Activated CD4-positive, alpha-beta T cell treated with anti-CD3 and anti-CD28 coated beads for 36 hours (primary cell): Measurements from ENCODE around the gene LTB. TPM values are rescaled to one million over a fixed set of nuclear protein-coding genes. Genes with fewer than 3 reads are reported as not detected.
A peak's percentile ranks its signal among the peaks of the same experiment; 100 is the strongest.

Source experiments
- ATAC-seq: fragments of 200-7000 bp; cut with Tn5 transposase; one replicate; pipeline ENCODE4 v1.10.0; 2021; ENCODE audit warnings: mild to moderate bottlenecking, moderate library complexity
- CTCF ChIA-PET: fragments of 350-600 bp; sonication (Branson Sonifier 250); formaldehyde crosslinking; loops from one replicate; lab custom pipeline; 2021; ENCODE audit warnings: antibody characterized with exemption; lab: Charles Lee
- POLR2A ChIA-PET: fragments of 350-600 bp; sonication (Branson Sonifier 250); formaldehyde crosslinking; loops from one replicate; lab custom pipeline; 2021; ENCODE audit warnings: antibody characterized with exemption, inconsistent platforms; lab: Charles Lee
- DNase-seq: peaks from one replicate; pipeline ENCODE4 v3.0.0-alpha.2; 2020
- H3K27ac Mint-ChIP-seq: one replicate; pipeline ENCODE4 v1.8.0; 2021; ENCODE audit warnings: mixed read lengths
- H3K27me3 Mint-ChIP-seq: one replicate; pipeline ENCODE4 v1.8.0; 2021; ENCODE audit warnings: mixed read lengths
- H3K36me3 Mint-ChIP-seq: one replicate; pipeline ENCODE4 v1.8.0; 2021; ENCODE audit warnings: low read depth, mixed read lengths
- H3K4me1 Mint-ChIP-seq: one replicate; pipeline ENCODE4 v1.8.0; 2021; ENCODE audit warnings: mixed read lengths
- H3K4me3 Mint-ChIP-seq: one replicate; pipeline ENCODE4 v1.8.0; 2021; ENCODE audit warnings: mild to moderate bottlenecking, moderate library complexity, mixed read lengths
- H3K9me3 Mint-ChIP-seq: one replicate; pipeline ENCODE4 v1.8.0; 2021; ENCODE audit warnings: low read depth, mixed read lengths
- intact Hi-C, 2 experiments: fragments of 100-400 bp; cut with DNase I in 1 of 2; cut with micrococcal nuclease in 1 of 2; formaldehyde crosslinking; loops; one replicate each; pipeline versions ENCODE4 v1.14.2 to v1.15.1; 2022 to 2024; cut with DNase I, micrococcal nuclease
- total RNA-seq, 2 experiments: library from RNA; stranded (reverse); gene quantifications; one replicate each; pipeline ENCODE4 v1.2.3, GENCODE V29; 2021

LTB gene
- total RNA-seq, 2 experiments from 2014 or later: 44.9 to 73.3 TPM

- peak; percentile 52 for ATAC-seq
- DNase-seq: peak; percentile 74
- POLR2A ChIA-PET: interaction anchor here (1.8 to 2.5 kb wide), 2 partner anchors 9 to 10 kb away, joined by 6 to 12 read pairs; partner anchors contain the start of gene TNF
Observed at GRCh38 chr6:31585491-31585890, 3.3 kb upstream of the LTB start.

DNA sequence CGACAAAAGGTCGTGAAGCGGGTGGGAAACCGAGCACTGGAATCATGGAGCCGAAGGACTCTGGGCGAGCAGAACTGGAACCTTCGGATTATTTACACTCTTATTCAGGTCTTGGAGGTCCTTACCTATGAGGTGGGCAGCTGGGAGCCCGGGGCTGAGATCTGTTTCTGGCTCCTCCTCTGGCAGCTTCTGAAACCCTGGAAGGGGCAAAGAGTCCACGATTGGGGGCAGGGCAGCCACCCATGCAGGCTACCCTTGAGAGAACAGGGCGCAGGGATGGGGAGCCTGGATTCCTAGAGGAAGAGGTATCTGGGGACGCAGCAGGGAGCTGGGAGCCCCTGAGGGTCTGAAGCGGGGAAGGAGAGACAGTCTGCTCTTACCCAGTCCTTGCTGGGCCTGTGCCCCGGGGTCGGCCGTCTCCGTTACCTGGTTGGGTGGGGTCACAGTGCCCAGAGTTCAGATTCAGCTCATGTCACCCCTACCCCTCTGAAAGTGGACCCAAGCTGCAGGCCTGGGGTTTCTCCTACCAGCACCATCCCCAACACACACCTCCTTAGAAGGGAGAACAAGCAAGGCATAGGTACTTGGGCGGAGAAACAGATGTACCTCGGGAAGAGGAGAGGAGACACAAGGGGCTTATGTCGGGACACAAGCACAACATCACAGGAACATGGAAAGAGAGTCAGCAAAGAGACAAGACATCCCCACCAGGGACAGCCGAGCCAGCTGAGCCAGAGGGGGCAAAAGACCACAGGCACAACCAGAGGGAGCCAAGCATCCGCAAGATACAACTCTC, 592 bp downstream of the LTB start:
- peak; percentile 43 for DNase-seq
- peaks cover 63% of the 10 kb centered on the region for H3K4me1 Mint-ChIP-seq

More at GRCh38 chr6:31585491-31585890, 3.3 kb upstream of the LTB start:
- Mint-ChIP-seq H3K27me3 (no peaks in the 10 kb centered on the region), H3K27ac (peak overlapping the region; percentile 83), H3K36me3 (peaks cover 7% of the 10 kb centered on the region), H3K4me1 (peaks cover 62% of the 10 kb centered on the region), H3K9me3 (no peaks in the 10 kb centered on the region), H3K4me3 (peak overlapping the region; percentile 11)
- intact Hi-C loops: no loop called here
- CTCF ChIA-PET: interaction anchor here (0.7 to 28.5 kb wide), 10 partner anchors 5 to 410 kb away, joined by 3 to 873 read pairs (median 5); partner anchors contain the start of genes ATP6V1G2, LST1, LTA and LTB

DNA sequence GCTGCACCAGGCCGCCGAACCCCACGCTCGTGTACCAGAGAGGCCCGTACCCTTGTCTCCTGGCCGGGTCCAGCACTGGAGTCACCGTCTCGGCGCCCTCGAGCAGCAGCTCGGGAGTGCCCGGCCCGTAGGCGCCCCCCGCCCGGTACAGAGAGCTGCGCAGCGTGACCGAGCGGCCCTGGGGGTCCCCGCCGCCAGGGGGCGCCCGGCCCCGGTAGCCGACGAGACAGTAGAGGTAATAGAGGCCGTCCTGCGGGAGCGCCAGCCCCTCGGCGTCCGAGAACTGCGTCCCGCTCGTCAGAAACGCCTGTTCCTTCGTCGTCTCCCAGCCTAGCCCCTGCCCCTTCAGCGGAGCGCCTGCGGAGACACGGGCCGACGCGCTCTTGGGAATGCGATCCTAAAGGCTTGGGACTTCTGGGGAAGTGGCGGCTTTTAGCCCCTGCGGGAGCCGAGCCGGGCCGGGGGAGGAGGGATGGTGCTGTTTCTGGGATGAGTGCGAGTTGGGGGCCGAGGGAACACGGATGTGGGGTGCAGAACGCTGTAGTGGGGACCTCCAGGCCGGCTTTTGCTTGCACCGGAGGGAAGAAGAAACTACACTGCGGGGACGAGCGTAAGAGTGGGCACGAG, 1.3 kb downstream of the LTB start:
- ChIA-PET CTCF (interaction anchor here (0.5 to 28.5 kb wide), 14 partner anchors 4 to 424 kb away, joined by 3 to 873 read pairs (median 6); partner anchors contain the start of genes ATP6V1G2, BAG6, DDX39B and LST1), POLR2A (interaction anchor here (0.6 to 1.7 kb wide), 7 partner anchors 8 to 226 kb away, joined by 3 to 8 read pairs (median 3); partner anchors contain the start of gene LSM2)
- Mint-ChIP-seq H3K9me3 (no peaks in the 10 kb centered on the region), H3K4me1 (peaks cover 56% of the 10 kb centered on the region), H3K4me3 (peak overlapping the region; percentile 97), H3K36me3 (peaks cover 41% of the 10 kb centered on the region), H3K27ac (peak overlapping the region; percentile 97), H3K27me3 (no peaks in the 10 kb centered on the region)
- peak; percentile 67 for ATAC-seq
- peak; percentile 94 for DNase-seq
- intact Hi-C loops: loop anchor here (1.0 to 2.0 kb wide), 4 partner anchors 9 to 34 kb away; partner anchors contain the start of genes NFKBIL1 (in 2 of the 2), ATP6V1G2 (in 1 of the 2) and LTA (in 1 of the 2)

More for the DNA sequence above, 592 bp downstream of the LTB start:
- Mint-ChIP-seq H3K4me3 (peak overlapping the region; percentile 97), H3K36me3 (peaks cover 34% of the 10 kb centered on the region), H3K9me3 (no peaks in the 10 kb centered on the region), H3K27me3 (no peaks in the 10 kb centered on the region), H3K27ac (peak overlapping the region; percentile 97)
- ATAC-seq: no peak
- ChIA-PET POLR2A (interaction anchor here (0.6 to 1.7 kb wide), 8 partner anchors 7 to 225 kb away, joined by 3 to 8 read pairs (median 4); partner anchors contain the start of genes DDX39B and LSM2), CTCF (interaction anchor here (0.5 to 28.5 kb wide), 14 partner anchors 5 to 424 kb away, joined by 3 to 873 read pairs (median 5); partner anchors contain the start of genes ATP6V1G2, BAG6, DDX39B and LST1)
- intact Hi-C loops: loop anchor here (1.0 to 2.0 kb wide), 2 partner anchors 17 to 35 kb away; partner anchors contain the start of genes ATP6V1G2 (in 1 of the 2) and NFKBIL1 (in 1 of the 2)

DNA sequence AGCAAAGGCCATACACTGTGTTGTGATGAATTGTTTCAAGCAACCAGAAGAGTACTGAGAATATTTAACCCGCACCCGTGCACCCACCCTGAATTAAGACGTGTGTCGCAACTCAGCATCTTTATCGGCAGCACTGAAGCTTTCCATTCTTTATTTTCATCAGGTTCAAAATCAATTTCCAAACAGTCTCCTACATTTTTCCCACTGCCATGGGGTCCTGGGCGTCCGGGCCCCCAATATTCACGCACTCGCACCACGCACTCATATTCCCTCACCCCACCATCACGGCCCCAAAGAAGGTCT, 1.8 kb downstream of the LTB start:
- intact Hi-C loops: loop anchor here (1.0 to 2.0 kb wide), 3 partner anchors 8 to 34 kb away; partner anchors contain the start of genes NFKBIL1 (in 2 of the 2), ATP6V1G2 (in 1 of the 2) and LTA (in 1 of the 2)

DNA sequence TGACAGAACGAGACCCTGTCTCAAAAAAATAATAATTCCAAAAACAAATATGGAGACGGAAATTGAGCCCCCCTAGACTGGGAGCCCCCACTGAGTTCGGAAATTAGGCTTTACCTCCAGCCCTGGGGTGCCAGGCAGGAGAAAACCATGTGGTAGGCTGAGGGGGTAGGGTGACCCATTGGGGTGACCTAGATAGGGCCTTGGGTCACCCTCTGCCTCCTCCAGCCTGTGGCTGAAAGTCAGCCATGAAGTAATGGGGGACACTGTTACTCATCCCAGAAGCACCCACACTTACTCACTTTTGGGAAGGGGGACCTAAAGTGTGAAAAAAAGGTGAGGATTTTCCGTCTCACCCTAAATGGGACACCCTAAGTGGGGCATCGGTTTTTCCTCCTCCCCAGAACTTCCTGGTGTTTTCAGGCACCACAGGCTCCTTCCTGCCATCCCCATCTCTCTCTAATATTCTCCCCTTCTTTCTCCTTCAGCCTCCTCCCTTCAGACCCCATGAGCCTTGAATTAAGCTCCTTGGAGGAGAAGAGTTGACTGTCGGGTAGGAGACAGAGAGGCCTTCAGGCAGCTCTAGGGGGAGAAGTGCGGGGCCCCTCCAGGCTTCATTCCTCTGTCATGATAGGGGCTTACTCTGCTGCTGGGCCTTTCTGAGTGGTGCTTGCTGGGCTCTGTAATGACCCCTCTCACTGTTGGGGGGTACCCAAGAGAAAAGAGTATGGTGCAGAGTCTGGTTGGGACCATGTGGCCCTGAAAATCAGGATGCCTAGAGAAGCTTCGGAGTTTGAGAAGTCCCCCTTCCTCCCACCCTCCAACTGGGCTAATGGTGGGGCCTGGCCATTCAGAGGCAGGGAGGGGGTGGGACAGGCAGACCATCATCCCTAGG, 2.4 kb downstream of the LTB start:
- Mint-ChIP-seq H3K27ac (peak overlapping the region; percentile 94), H3K4me1 (peaks cover 53% of the 10 kb centered on the region), H3K36me3 (peaks cover 47% of the 10 kb centered on the region), H3K27me3 (no peaks in the 10 kb centered on the region), H3K9me3 (no peaks in the 10 kb centered on the region), H3K4me3 (peak overlapping the region; percentile 97)
- ChIA-PET CTCF (interaction anchor here (0.7 to 28.5 kb wide), 10 partner anchors 3 to 346 kb away, joined by 3 to 873 read pairs (median 12); partner anchors contain the start of genes ATP6V1G2, BAG6, DDX39B and LST1), POLR2A (interaction anchor here (0.6 to 1.6 kb wide), 5 partner anchors 9 to 64 kb away, joined by 3 to 8 read pairs (median 4); partner anchors contain the start of genes ATP6V1G2 and NFKBIL1)
- intact Hi-C loops: loop anchor here (1.0 to 10.0 kb wide), 7 partner anchors 7 to 1235 kb away; partner anchors contain the start of genes NFKBIL1 (in 2 of the 2), ATP6V1G2 (in 1 of the 2), LTA (in 1 of the 2) and RPP21 (in 1 of the 2)
- DNase-seq: peak; percentile 42
- no peak for ATAC-seq

More for the DNA sequence above, 1.8 kb downstream of the LTB start:
- CTCF ChIA-PET: interaction anchor here (0.7 to 28.5 kb wide), 11 partner anchors 4 to 345 kb away, joined by 3 to 873 read pairs (median 8); partner anchors contain the start of genes ATP6V1G2, BAG6, DDX39B and LST1
- Mint-ChIP-seq H3K4me1 (peaks cover 53% of the 10 kb centered on the region), H3K9me3 (no peaks in the 10 kb centered on the region), H3K4me3 (peak overlapping the region; percentile 97), H3K27me3 (no peaks in the 10 kb centered on the region), H3K36me3 (peaks cover 46% of the 10 kb centered on the region), H3K27ac (peak overlapping the region; percentile 94)
- POLR2A ChIA-PET: interaction anchor here (0.6 to 1.6 kb wide), 6 partner anchors 10 to 89 kb away, joined by 3 to 8 read pairs (median 4); partner anchors contain the start of genes ATP6V1G2 and NFKBIL1
- DNase-seq: no peak
- no peak for ATAC-seq

DNA sequence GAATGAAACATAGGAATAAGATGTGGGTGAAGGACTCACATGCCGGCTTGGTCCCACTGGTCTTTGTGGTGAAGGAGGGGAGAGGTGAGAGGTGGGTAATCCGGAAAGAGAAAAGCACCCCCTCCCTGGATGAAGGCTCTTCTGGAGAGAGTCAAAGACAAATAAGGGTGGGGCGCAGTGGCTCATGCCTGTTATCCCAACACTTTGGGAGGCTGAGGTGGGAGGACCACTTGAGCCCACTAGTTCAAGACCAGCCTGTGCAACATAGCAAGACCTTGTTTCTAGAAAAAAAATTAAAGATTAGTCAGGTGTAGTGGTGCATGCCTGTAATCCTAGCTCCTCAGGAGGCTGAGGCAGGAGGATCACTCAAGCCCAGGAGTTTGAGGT, 3.1 kb downstream of the LTB start:
- ChIA-PET POLR2A (interaction anchor here (1.4 to 1.6 kb wide), 2 partner anchors 8 to 32 kb away, joined by 3 to 8 read pairs; partner anchors contain the start of genes ATP6V1G2 and NFKBIL1), CTCF (interaction anchor here (1.2 to 28.5 kb wide), 5 partner anchors 2 to 86 kb away, joined by 4 to 873 read pairs (median 278); partner anchors contain the start of genes ATP6V1G2, LST1, LTA and LTB)
- Mint-ChIP-seq H3K36me3 (peaks cover 47% of the 10 kb centered on the region), H3K9me3 (no peaks in the 10 kb centered on the region), H3K4me1 (peaks cover 60% of the 10 kb centered on the region), H3K27ac (peak overlapping the region; percentile 94), H3K27me3 (no peaks in the 10 kb centered on the region), H3K4me3 (peak overlapping the region; percentile 97)
- intact Hi-C loops: loop anchor here (1.0 to 10.0 kb wide), 4 partner anchors 11 to 1234 kb away; partner anchors contain the start of gene RPP21 (in 1 of the 2)
- ATAC-seq (no peak), DNase-seq (no peak)

- Mint-ChIP-seq H3K27ac (peak overlapping the region; percentile 52), H3K9me3 (no peaks in the 10 kb centered on the region), H3K4me1 (peaks cover 61% of the 10 kb centered on the region), H3K36me3 (peaks cover 51% of the 10 kb centered on the region), H3K27me3 (no peaks in the 10 kb centered on the region), H3K4me3 (peak overlapping the region; percentile 97)
- ATAC-seq: no peak
- intact Hi-C loops: loop anchor here (1.0 to 10.0 kb wide), 4 partner anchors 10 to 1234 kb away; partner anchors contain the start of gene RPP21 (in 1 of the 2)
- no peak for DNase-seq
- CTCF ChIA-PET: interaction anchor here (0.7 to 28.5 kb wide), 7 partner anchors 2 to 86 kb away, joined by 3 to 873 read pairs (median 5); partner anchors contain the start of genes ATP6V1G2, LST1, LTA and LTB
- POLR2A ChIA-PET: interaction anchor here (0.9 to 4.9 kb wide), 3 partner anchors 10 to 31 kb away, joined by 4 to 43 read pairs (median 8); partner anchors contain the start of genes ATP6V1G2 and NFKBIL1
Observed at GRCh38 chr6:31578184-31579118, 3.8 kb downstream of the LTB start.

GRCh38 chr6:31577579-31577966, 4.7 kb downstream of the LTB start:
- POLR2A ChIA-PET: interaction anchor here (0.9 to 4.9 kb wide), 5 partner anchors 9 to 27 kb away, joined by 3 to 43 read pairs (median 6); partner anchors contain the start of gene LST1
- peak overlapping the region; percentile 98 for H3K27ac Mint-ChIP-seq
- H3K4me3 Mint-ChIP-seq: peak overlapping the region; percentile 97
- intact Hi-C loops: loop anchor here in 1 of 2 experiments (5.0 to 10.0 kb wide), 3 partner anchors 245 to 1233 kb away; partner anchors contain the start of gene RPP21
- DNase-seq: no peak
- no peaks in the 10 kb centered on the region for H3K27me3 Mint-ChIP-seq
- peaks cover 60% of the 10 kb centered on the region for H3K36me3 Mint-ChIP-seq
- CTCF ChIA-PET: interaction anchor here (0.6 to 28.5 kb wide), 8 partner anchors 1 to 85 kb away, joined by 3 to 873 read pairs (median 4); partner anchors contain the start of genes ATP6V1G2, LST1, LTA and LTB
- no peaks in the 10 kb centered on the region for H3K9me3 Mint-ChIP-seq
- no peak for ATAC-seq
- peaks cover 63% of the 10 kb centered on the region for H3K4me1 Mint-ChIP-seq
